ENCODE data around the gene CAPS. TPM values are rescaled to one million over a fixed set of nuclear protein-coding genes. Genes with fewer than 3 reads are reported as not detected.

The CAPS gene
- total RNA-seq, 2 experiments from 2014 or later, result 7.3 to 11.7 TPM

GRCh38 chr19:5926641-5927440, 12.8 kb downstream of the CAPS start:
- no peak for ATAC-seq
- no peak for DNase-seq
- H3K9me3 Mint-ChIP-seq (ENCODE audit: low read depth), result no peaks in the 10 kb centered on the region
- no peak overlapping the region for H3K4me3 Mint-ChIP-seq
- no peaks in the 10 kb centered on the region for H3K27me3 Mint-ChIP-seq
- no peak overlapping the region for H3K27ac Mint-ChIP-seq
- CTCF ChIA-PET, result no interaction called here
- no peaks in the 10 kb centered on the region for H3K4me1 Mint-ChIP-seq
- peaks cover 36% of the 10 kb centered on the region for H3K36me3 Mint-ChIP-seq

- Mint-ChIP-seq H3K27ac (no peak overlapping the region), H3K27me3 (no peaks in the 10 kb centered on the region), H3K36me3 (peaks cover 36% of the 10 kb centered on the region), H3K4me3 (no peak overlapping the region), H3K4me1 (no peaks in the 10 kb centered on the region), H3K9me3 (ENCODE audit: low read depth) (no peaks in the 10 kb centered on the region)
- DNase-seq (no peak), ATAC-seq (no peak)
- CTCF ChIA-PET, result no interaction called here
Observed at GRCh38 chr19:5927441-5927821, 13.4 kb downstream of the CAPS start.

DNA sequence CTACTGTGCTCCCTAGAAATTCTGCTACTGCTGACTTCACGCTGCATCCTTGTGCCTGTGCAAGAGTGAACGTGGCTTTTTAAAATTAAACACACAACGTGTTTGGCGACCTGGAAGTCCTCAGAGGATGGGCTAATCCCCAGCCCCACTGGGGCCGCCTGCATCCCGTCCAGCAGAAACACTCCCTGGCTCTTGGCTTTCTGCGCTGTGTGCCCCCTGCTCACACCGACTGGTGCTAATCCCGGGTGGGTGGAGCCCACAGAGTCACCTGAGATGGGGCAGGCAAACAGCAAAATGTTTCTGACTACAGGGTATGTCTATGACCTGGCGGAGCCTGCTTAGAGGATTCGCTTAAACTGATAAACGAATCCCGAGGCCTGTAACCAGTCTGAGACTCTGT, 15.1 kb downstream of the CAPS start:
- Mint-ChIP-seq H3K4me1 (no peaks in the 10 kb centered on the region), H3K27ac (no peak overlapping the region), H3K36me3 (peaks cover 26% of the 10 kb centered on the region), H3K4me3 (no peak overlapping the region), H3K9me3 (ENCODE audit: low read depth) (no peaks in the 10 kb centered on the region), H3K27me3 (no peaks in the 10 kb centered on the region)
- ATAC-seq (no peak), DNase-seq (no peak)
- CTCF ChIA-PET, result interaction anchor here (2.1 kb wide), 1 partner anchor 125 kb away, joined by 4 read pairs; no protein-coding TSS in a partner anchor

GRCh38 chr19:5929625-5930024, 15.6 kb downstream of the CAPS start:
- ATAC-seq (no peak), DNase-seq (no peak)
- Mint-ChIP-seq H3K36me3 (peaks cover 25% of the 10 kb centered on the region), H3K27ac (no peak overlapping the region), H3K4me3 (no peak overlapping the region), H3K9me3 (ENCODE audit: low read depth) (no peaks in the 10 kb centered on the region), H3K27me3 (no peaks in the 10 kb centered on the region), H3K4me1 (no peaks in the 10 kb centered on the region)
- CTCF ChIA-PET, result interaction anchor here (2.1 kb wide), 1 partner anchor 126 kb away, joined by 4 read pairs; no protein-coding TSS in a partner anchor

DNA sequence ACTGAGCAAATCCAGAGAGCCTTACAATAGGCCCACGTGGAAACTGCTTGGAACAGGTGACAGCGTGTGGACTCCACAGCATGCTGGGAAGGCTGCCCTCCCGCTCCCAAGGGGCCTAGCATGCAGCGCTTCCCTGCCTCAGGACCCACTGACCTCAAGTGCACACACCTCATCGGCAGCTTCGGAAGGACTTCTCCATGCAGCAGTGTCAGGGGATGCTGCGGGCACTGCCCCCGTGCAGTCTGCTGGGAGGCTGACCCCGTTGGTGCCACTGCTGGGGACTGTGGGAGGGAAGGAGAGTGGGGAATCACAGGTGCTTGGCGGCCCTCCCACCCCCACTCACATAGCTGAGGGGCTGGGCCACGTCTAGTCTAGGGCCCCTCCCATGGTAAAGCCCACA, 17.2 kb downstream of the CAPS start:
- H3K4me3 Mint-ChIP-seq, result no peak overlapping the region
- no peak for DNase-seq
- ATAC-seq, result no peak
- no peak overlapping the region for H3K27ac Mint-ChIP-seq
- H3K36me3 Mint-ChIP-seq, result peaks cover 23% of the 10 kb centered on the region
- H3K9me3 Mint-ChIP-seq (ENCODE audit: low read depth), result no peaks in the 10 kb centered on the region
- H3K27me3 Mint-ChIP-seq, result no peaks in the 10 kb centered on the region
- CTCF ChIA-PET, result interaction anchor here (1.0 to 2.1 kb wide), 2 partner anchors 37 to 127 kb away, joined by 4 read pairs; no protein-coding TSS in a partner anchor
- H3K4me1 Mint-ChIP-seq, result no peaks in the 10 kb centered on the region

DNA sequence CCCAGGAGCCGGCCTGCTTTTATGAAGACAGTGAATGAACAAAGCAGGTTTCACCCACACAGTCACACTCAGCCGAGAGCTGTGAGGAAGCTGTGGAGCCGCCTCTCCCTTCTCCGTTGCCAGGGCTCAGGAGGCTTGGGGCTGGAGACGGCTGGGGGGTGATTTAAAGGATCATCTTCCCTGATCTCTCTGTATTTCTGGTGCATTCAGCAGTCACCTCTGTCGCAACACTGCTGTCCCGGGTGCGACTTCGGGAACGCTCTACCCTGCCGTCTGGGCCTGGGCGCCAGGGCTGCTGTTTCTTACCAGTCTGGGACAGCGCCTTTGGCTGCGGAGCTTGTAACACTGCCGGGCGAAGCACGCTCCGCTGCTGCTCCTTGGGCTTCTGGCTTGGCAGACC, 18.1 kb downstream of the CAPS start:
- Mint-ChIP-seq H3K9me3 (ENCODE audit: low read depth) (no peaks in the 10 kb centered on the region), H3K4me3 (no peak overlapping the region), H3K27ac (no peak overlapping the region), H3K27me3 (no peaks in the 10 kb centered on the region), H3K36me3 (peaks cover 24% of the 10 kb centered on the region), H3K4me1 (no peaks in the 10 kb centered on the region)
- ATAC-seq (no peak), DNase-seq (no peak)
- CTCF ChIA-PET, result no interaction called here

DNA sequence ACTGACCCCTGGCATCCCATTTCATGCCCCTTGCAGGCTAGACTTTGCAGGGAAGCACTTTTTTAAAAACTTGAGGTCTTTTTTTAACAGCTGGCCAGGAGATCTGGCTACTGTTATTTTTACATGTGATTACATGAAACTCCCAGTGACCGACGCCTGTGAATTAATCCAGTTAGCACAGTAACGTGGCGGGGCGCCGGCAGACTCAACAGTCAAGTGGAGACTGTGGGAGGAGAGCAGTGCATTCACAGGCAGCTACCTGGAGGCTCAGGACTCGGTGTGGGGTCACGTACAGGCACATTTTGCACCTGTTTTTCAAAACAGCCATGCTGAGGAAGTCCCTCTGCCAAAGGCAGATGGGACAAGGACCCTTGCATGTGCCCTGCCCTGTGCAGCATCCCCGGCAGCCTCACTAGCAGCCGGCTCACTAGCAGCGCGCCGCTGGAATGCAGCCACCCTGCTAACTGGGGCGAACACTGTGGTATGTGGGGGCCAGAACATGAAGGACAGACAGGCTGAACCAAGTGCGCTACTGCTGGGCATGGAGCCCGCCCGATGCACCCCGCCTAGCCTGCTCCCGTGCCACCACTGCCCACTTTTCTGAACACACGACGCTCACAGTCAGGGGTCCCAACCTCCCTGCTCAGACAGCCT, 18.7 kb downstream of the CAPS start:
- no peak overlapping the region for H3K27ac Mint-ChIP-seq
- ATAC-seq, result no peak
- no peaks in the 10 kb centered on the region for H3K27me3 Mint-ChIP-seq
- no peaks in the 10 kb centered on the region for H3K4me1 Mint-ChIP-seq
- peaks cover 25% of the 10 kb centered on the region for H3K36me3 Mint-ChIP-seq
- CTCF ChIA-PET, result no interaction called here
- H3K4me3 Mint-ChIP-seq, result no peak overlapping the region
- DNase-seq, result no peak
- H3K9me3 Mint-ChIP-seq (ENCODE audit: low read depth), result no peaks in the 10 kb centered on the region

- Mint-ChIP-seq H3K9me3 (ENCODE audit: low read depth) (no peaks in the 10 kb centered on the region), H3K36me3 (peaks cover 17% of the 10 kb centered on the region), H3K27ac (no peak overlapping the region), H3K27me3 (no peaks in the 10 kb centered on the region), H3K4me3 (no peak overlapping the region), H3K4me1 (no peaks in the 10 kb centered on the region)
- DNase-seq, result no peak
- no peak for ATAC-seq
- CTCF ChIA-PET, result no interaction called here
Observed at GRCh38 chr19:5933391-5934068, 19.5 kb downstream of the CAPS start.

DNA sequence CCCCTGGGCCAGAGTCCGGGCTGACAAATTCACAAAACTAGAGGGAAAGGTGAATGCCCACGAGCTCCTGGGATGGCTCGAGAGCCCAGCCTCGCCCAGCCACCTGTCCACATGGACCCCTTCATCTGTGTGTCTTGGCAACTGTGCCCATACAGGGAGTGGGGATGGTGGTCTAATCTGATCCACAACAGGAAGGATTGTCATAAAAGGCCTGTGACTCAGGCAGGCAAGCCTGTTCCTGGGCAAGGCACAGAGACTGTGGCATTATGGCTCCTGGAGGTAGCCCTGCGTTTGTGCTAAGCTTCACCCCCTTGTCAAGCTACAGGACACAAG, 20.0 kb downstream of the CAPS start:
- CTCF ChIA-PET, result no interaction called here
- DNase-seq (no peak), ATAC-seq (no peak)
- Mint-ChIP-seq H3K36me3 (peaks cover 15% of the 10 kb centered on the region), H3K4me1 (no peaks in the 10 kb centered on the region), H3K9me3 (ENCODE audit: low read depth) (no peaks in the 10 kb centered on the region), H3K27me3 (no peaks in the 10 kb centered on the region), H3K4me3 (no peak overlapping the region), H3K27ac (no peak overlapping the region)

- no peak overlapping the region for H3K27ac Mint-ChIP-seq
- H3K27me3 Mint-ChIP-seq, result no peaks in the 10 kb centered on the region
- H3K4me1 Mint-ChIP-seq, result no peaks in the 10 kb centered on the region
- no peaks in the 10 kb centered on the region for H3K9me3 Mint-ChIP-seq (ENCODE audit: low read depth)
- H3K36me3 Mint-ChIP-seq, result peaks cover 14% of the 10 kb centered on the region
- ATAC-seq (no peak), DNase-seq (no peak)
- CTCF ChIA-PET, result interaction anchor here (1.5 kb wide), 1 partner anchor 16 kb away, joined by 4 read pairs; no protein-coding TSS in a partner anchor
- no peak overlapping the region for H3K4me3 Mint-ChIP-seq
Observed at GRCh38 chr19:5934774-5935472, 20.9 kb downstream of the CAPS start.

GRCh38 chr19:5935473-5936291, 21.6 kb downstream of the CAPS start:
- CTCF ChIA-PET, result interaction anchor here (0.7 to 1.5 kb wide), 2 partner anchors 15 to 32 kb away, joined by 3 to 4 read pairs; no protein-coding TSS in a partner anchor
- ATAC-seq, result no peak

DNA sequence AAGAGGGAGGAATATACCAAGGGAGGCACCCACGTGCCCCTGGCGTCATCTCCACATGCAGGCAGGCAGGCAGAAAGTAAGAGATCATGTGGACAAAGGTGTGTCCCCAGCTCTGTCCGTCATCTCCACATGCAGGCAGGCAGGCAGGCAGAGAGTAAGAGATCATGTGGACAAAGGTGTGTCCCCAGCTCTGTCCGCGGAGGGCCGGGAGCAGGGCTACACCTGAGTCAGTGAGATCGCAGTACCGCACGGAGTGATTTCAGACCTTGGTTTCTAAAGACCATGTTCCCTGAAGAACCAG, 22.2 kb downstream of the CAPS start:
- Mint-ChIP-seq H3K4me3 (no peak overlapping the region), H3K27me3 (no peaks in the 10 kb centered on the region), H3K4me1 (no peaks in the 10 kb centered on the region), H3K9me3 (ENCODE audit: low read depth) (no peaks in the 10 kb centered on the region), H3K27ac (no peak overlapping the region), H3K36me3 (peaks cover 7% of the 10 kb centered on the region)
- DNase-seq, result no peak
- CTCF ChIA-PET, result interaction anchor here (0.7 to 1.5 kb wide), 2 partner anchors 15 to 32 kb away, joined by 3 to 4 read pairs; no protein-coding TSS in a partner anchor
- ATAC-seq, result no peak

More at GRCh38 chr19:5935473-5936291, 21.6 kb downstream of the CAPS start:
- Mint-ChIP-seq H3K27me3 (no peaks in the 10 kb centered on the region), H3K4me1 (no peaks in the 10 kb centered on the region), H3K27ac (no peak overlapping the region), H3K9me3 (ENCODE audit: low read depth) (no peaks in the 10 kb centered on the region), H3K36me3 (peaks cover 9% of the 10 kb centered on the region), H3K4me3 (no peak overlapping the region)
- no peak for DNase-seq

DNA sequence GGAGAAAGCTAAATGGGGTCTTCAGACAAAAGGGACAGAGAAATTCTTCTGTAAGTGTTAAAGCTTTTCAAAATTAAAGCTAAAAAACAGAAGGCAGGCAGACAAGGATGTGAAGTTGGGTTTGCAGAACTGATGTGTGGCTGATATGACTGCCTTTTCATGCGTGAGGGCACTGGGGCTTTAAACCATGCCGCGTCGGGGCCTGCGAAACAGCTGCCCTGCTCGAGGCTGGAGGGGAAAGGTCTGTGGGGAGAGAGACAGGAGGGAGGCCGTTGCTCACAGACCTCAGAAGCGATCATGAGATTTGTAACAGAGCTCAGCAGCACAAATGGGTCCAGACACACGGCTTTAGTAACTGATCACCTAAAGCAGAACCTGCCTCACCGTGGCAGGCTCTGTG, 23.5 kb downstream of the CAPS start:
- ATAC-seq (no peak), DNase-seq (no peak)
- no peak overlapping the region for H3K27ac Mint-ChIP-seq
- CTCF ChIA-PET, result interaction anchor here (0.7 to 2.2 kb wide), 4 partner anchors 30 to 134 kb away, joined by 3 to 6 read pairs (median 3); no protein-coding TSS in a partner anchor
- H3K36me3 Mint-ChIP-seq, result peaks cover 6% of the 10 kb centered on the region
- no peaks in the 10 kb centered on the region for H3K4me1 Mint-ChIP-seq
- H3K27me3 Mint-ChIP-seq, result no peaks in the 10 kb centered on the region
- H3K4me3 Mint-ChIP-seq, result no peak overlapping the region
- H3K9me3 Mint-ChIP-seq (ENCODE audit: low read depth), result no peaks in the 10 kb centered on the region
